Stimulated activated CD4-positive, alpha-beta T cell treated with anti-CD3 and anti-CD28 coated beads, Interleukin-4, amount 100 ng/mL, for 48 hours (primary cell): ENCODE data around the gene SLC22A15.
"Not testable (repeated sequence)": the region's sequence is repeated elsewhere in the genome, so short reads cannot be mapped to it uniquely, and the experiment has no call there.

Experiments
- DNase-seq, 2 donors: peaks; one replicate each; pipeline ENCODE4 v3.0.0-alpha.2; 2020; ENCODE audit warnings: low read depth in 2 of 2

Gene SLC22A15

DNA sequence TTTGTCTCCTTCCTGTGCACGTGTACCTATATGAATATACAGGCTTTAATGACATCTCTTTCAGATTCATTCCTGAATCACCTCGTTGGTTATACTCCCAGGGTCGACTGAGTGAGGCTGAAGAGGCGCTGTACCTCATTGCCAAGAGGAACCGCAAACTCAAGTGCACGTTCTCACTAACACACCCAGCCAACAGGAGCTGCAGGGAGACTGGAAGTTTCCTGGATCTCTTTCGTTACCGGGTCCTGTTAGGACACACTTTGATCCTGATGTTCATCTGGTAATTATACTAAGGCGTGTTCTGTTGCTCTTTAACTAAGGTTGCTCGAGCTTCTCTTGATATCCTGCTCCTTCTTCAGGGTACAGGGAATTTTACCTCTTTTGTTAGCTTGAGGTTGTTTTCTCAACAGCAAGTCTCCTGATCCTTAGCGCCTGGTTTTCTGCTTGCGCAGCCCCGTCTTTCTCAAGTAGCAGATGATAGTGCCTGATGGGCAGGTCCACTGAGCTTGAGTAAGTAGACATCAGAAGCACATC is 55.1 kb downstream of the SLC22A15 start:
- no peak for DNase-seq

- DNase-seq, result no peak
Measured at GRCh38 chr1:116033322-116033721, 57.0 kb downstream of the SLC22A15 start.

DNA sequence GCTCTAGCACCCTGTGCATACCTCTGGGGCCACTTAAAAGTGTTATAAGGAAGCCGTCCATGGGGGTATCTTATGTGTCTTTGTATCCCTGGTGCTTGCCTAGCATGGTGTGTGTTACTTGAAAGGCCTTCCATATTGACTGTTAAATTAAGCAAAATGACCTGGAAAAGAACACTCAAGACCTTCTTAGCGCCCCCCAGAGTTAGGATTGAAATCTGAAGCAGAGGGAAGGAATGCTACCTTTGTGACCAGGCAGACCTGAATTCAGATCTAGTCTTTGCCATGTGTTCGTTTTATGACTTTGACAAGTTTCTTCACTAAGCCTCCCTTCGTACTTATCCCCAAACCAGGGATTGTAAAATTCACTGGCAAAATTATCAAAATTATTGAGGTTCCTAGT is 59.9 kb downstream of the SLC22A15 start:
- no peak for DNase-seq

GRCh38 chr1:116038679-116039078 is 62.4 kb downstream of the SLC22A15 start:
- no peak for DNase-seq

DNA sequence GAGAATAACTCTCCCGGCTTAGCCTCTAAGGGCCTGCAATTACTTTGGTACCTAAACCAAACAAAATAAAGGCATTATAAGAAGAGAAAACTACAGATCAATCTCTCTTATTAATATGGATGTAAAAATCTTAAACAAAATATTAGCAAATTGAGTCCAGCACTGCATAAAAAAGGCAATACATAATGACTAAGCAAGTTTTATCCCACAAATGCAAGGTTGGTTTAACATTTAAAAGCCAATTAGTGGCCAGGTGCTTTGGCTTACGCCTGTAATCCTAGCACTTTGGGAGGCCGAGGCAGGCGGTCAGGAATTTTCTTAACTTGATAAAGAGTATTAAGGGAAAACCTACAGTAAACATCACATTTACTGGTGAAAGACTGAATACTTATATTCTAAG is 67.8 kb downstream of the SLC22A15 start:
- DNase-seq, result no peak

GRCh38 chr1:116046933-116047332 is 70.6 kb downstream of the SLC22A15 start:
- not testable (repeated sequence) for DNase-seq

GRCh38 chr1:116051896-116052295 is 75.6 kb downstream of the SLC22A15 start:
- not testable (repeated sequence) for DNase-seq

DNA sequence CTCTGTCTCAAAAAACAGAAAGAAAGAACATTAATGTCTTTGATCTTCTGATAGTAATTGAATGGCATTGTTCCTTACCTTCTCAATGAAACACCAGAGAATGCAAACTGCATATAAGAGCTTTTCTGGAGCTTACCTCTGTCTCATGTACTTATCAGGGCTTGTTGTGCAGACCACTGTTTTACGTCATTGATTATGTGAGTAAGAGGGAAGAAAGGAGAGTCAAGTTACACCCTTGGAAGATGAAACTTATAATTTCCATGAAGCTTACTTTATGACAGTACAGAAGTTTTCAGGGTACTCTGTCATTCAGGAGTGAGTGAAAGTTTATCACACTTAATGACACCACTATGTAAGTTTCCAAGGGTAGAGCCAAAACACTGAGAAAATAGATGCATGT is 85.9 kb downstream of the SLC22A15 start:
- no peak for DNase-seq

DNA sequence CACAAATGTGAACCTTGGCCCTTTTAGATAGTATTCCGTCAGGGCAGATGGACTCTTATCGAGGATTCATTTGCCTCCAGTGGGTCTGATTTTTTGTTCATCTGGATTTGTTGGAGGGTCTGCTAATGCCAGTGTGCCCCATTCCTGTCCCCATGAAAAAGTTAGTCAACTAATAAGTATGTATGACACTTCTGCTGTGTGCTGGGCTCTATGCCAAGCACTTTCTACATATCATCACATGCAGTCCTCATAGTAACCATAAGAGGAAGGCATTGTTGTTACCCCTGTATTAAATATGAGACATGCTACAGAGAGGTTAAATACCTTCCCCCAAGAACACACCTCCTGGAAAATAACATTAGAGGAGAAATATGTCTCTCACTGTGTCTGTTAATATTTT is 88.3 kb downstream of the SLC22A15 start:
- no peak for DNase-seq

DNA sequence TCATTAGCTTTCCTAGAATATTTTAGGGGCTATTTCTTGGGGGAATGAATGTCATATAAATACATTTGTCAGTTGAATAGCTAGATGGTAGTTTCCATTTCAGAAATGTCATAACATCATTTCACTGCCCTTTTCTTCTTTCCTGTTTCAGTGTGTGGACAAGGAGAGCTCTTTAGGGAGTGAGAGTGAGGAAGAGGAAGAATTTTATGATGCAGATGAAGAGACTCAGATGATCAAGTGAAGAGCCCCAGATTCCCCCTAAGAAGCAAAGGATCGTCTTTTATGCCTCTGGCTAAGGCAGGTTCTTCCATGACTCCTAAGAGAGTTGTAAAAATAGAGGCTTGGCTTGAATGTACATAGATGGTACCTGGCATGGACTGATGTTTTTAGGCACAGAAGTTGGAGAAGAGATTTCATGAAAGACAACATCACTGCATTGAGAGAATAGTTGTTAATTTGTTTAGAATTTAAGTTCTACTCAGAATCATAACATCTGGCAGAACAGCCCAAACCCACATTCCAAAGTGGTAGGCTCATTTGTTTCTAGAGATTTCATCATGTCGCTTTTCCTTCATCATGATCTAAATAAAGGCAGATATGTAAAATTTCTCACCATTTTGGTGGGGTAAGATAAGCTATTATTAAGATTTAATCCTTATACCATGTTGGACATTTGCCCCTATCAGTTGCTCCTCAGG is 90.7 kb downstream of the SLC22A15 start:
- no peak for DNase-seq

- DNase-seq, result no peak
Measured at GRCh38 chr1:116067566-116067890, 91.2 kb downstream of the SLC22A15 start.

GRCh38 chr1:116075575-116075974 is 99.3 kb downstream of the SLC22A15 start:
- no peak for DNase-seq

GRCh38 chr1:116075990-116076389 is 99.7 kb downstream of the SLC22A15 start:
- DNase-seq, result no peak

- DNase-seq, result no peak
Measured at GRCh38 chr1:116076831-116077230, 100.5 kb downstream of the SLC22A15 start.

- DNase-seq, result no peak
Measured at GRCh38 chr1:116078699-116079223, 102.4 kb downstream of the SLC22A15 start.

- DNase-seq, result no peak
Measured at GRCh38 chr1:116087628-116088027, 111.3 kb downstream of the SLC22A15 start.

- DNase-seq, result no peak
Measured at GRCh38 chr1:116089870-116090269, 113.6 kb downstream of the SLC22A15 start.

GRCh38 chr1:116091083-116091482 is 114.8 kb downstream of the SLC22A15 start:
- no peak for DNase-seq

GRCh38 chr1:116092752-116093489 is 116.6 kb downstream of the SLC22A15 start:
- DNase-seq, result no peak

DNA sequence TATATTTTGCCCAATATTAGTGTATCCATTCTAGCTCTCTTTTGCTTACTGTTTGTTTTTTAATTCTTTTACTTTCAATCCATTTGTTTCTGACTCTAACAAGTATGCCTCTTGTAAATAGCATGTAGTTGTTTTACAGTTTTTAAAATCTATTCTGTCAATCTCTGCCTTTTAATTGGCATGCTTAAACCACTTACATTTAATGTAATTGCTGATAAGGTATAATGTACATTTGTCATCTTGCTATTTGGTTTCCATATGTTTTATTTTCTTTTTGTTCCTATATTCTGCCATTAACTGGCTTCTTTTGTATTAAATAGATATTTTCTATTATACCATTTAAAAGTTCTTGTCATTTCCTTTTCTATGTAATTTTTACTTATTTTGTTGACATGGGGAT is 118.7 kb downstream of the SLC22A15 start:
- no peak for DNase-seq

- no peak for DNase-seq
Measured at GRCh38 chr1:116096013-116096618, 119.8 kb downstream of the SLC22A15 start.

DNA sequence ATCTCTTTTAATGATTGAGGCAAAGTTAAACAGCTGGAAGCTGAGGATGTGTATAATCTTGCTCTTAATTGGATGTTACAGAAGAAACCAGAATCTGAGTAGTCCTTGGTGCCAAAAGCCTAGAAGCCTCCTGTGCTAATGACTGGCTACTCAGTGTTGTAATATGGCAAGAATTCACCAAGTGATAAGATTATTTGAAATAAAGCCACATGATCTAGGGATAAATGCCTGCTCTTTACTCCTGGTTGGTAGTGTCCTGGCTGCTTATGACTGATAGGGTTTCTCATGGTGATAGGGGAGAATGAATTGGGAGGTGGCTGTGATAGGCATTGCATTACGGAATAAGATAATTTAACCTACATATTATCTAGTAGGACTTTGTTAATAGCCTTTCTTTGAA is 121.3 kb downstream of the SLC22A15 start:
- DNase-seq, result no peak

DNA sequence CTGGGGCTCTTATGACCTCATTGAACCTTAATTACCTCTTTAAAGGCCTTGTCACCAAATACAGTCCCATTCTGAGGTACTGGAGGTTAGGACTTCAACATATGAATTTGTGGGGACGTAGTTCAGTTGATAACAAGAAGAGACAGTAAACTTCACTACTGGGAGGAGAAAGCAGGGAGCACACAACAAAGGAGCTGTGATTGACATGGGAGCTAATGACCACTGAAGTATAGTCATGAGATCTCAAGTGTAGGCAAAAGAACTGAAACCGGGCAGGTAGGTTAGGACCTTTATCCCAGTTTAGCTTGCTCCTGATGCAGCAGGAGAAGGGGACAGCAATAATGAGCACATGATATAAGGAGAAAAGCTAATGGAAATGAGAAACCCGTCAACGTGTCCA is 123.1 kb downstream of the SLC22A15 start:
- DNase-seq, result no peak
